ENCODE measurements around the gene SS18L1. TPM values are rescaled to one million over a fixed set of nuclear protein-coding genes. Genes with fewer than 3 reads are reported as not detected.

The SS18L1 gene
- total and polyA plus RNA-seq, 7 donors = 4.9 to 11.7 (median 9.5) TPM

- intact Hi-C loops (cut with DNase I) = loop anchor here (5.0 kb wide), 1 partner anchor 146 kb away; no protein-coding TSS in a partner anchor
- WGBS, 2 donors = 96 to 98% methylated on average over 22 of the region's 22 CpGs
- Histone ChIP-seq H3K9me3 (no peaks in the 10 kb centered on the region), H3K36me3 (peaks cover 5 to 42% (median 11%) of the 10 kb centered on the region in 4 donors), H3K27me3 (no peaks in the 10 kb centered on the region), H3K27ac (no peak overlapping the region), H3K4me3 (no peak overlapping the region), H3K4me1 (peaks cover 0 to 12% (median 12%) of the 10 kb centered on the region in 4 donors)
- DNase-seq = no peak
- no peak for TF ChIP-seq EP300 (IDR thresholded peaks at IDR 0.05)
- TF ChIP-seq CTCF (IDR thresholded peaks at IDR 0.05) = no peak
- TF ChIP-seq POLR2A (IDR thresholded peaks at IDR 0.05) = no peak
- no peak for TF ChIP-seq POLR2AphosphoS5 (IDR thresholded peaks at IDR 0.05)
Observed at GRCh38 chr20:62158541-62158940, 15.0 kb downstream of the SS18L1 start.

GRCh38 chr20:62159052-62159451, 15.5 kb downstream of the SS18L1 start:
- Histone ChIP-seq H3K4me1 (peaks cover 0 to 12% (median 12%) of the 10 kb centered on the region in 4 donors), H3K36me3 (peaks cover 5 to 47% (median 14%) of the 10 kb centered on the region in 4 donors), H3K9me3 (no peaks in the 10 kb centered on the region), H3K27me3 (no peaks in the 10 kb centered on the region), H3K27ac (no peak overlapping the region), H3K4me3 (no peak overlapping the region)
- no peak for TF ChIP-seq CTCF (IDR thresholded peaks at IDR 0.05)
- TF ChIP-seq POLR2A (IDR thresholded peaks at IDR 0.05) = no peak
- TF ChIP-seq EP300 (IDR thresholded peaks at IDR 0.05) = no peak
- TF ChIP-seq POLR2AphosphoS5 (IDR thresholded peaks at IDR 0.05) = no peak
- WGBS, 2 donors = 91 to 96% methylated on average over 11 of the region's 11 CpGs
- no peak for DNase-seq
- intact Hi-C loops (cut with DNase I) = loop anchor here (5.0 kb wide), 1 partner anchor 147 kb away; no protein-coding TSS in a partner anchor

- WGBS, 2 donors = 82 to 86% methylated on average over 14 of the region's 14 CpGs
- Histone ChIP-seq H3K4me3 (no peak overlapping the region), H3K27me3 (no peaks in the 10 kb centered on the region), H3K36me3 (peaks cover 5 to 50% (median 20%) of the 10 kb centered on the region in 4 donors), H3K27ac (no peak overlapping the region), H3K9me3 (no peaks in the 10 kb centered on the region), H3K4me1 (peaks cover 0 to 12% (median 12%) of the 10 kb centered on the region in 4 donors)
- TF ChIP-seq CTCF (IDR thresholded peaks at IDR 0.05) (no peak), POLR2AphosphoS5 (IDR thresholded peaks at IDR 0.05) (no peak), EP300 (IDR thresholded peaks at IDR 0.05) (no peak), POLR2A (IDR thresholded peaks at IDR 0.05) (no peak)
- DNase-seq = no peak
- intact Hi-C loops (cut with DNase I) = loop anchor here (5.0 kb wide), 1 partner anchor 148 kb away; no protein-coding TSS in a partner anchor
Observed at GRCh38 chr20:62159839-62160238, 16.3 kb downstream of the SS18L1 start.

GRCh38 chr20:62160253-62160652, 16.7 kb downstream of the SS18L1 start:
- H3K4me3 ChIP-seq = no peak overlapping the region
- peaks cover 0 to 12% (median 12%) of the 10 kb centered on the region in 4 donors for H3K4me1 ChIP-seq
- DNase-seq = no peak
- H3K27ac ChIP-seq = no peak overlapping the region
- H3K9me3 ChIP-seq = no peaks in the 10 kb centered on the region
- intact Hi-C loops (cut with DNase I) = no loop called here
- H3K27me3 ChIP-seq = no peaks in the 10 kb centered on the region
- peaks cover 5 to 53% (median 22%) of the 10 kb centered on the region in 4 donors for H3K36me3 ChIP-seq
- TF ChIP-seq POLR2AphosphoS5 (IDR thresholded peaks at IDR 0.05) (no peak), EP300 (IDR thresholded peaks at IDR 0.05) (no peak), POLR2A (IDR thresholded peaks at IDR 0.05) (no peak), CTCF (IDR thresholded peaks at IDR 0.05) (no peak)
- WGBS, 2 donors = 96 to 97% methylated on average over 9 of the region's 9 CpGs

GRCh38 chr20:62160876-62161275, 17.3 kb downstream of the SS18L1 start:
- intact Hi-C loops (cut with DNase I) = no loop called here
- Histone ChIP-seq H3K36me3 (peaks cover 5 to 55% (median 26%) of the 10 kb centered on the region in 4 donors), H3K4me3 (no peak overlapping the region), H3K27me3 (no peaks in the 10 kb centered on the region), H3K27ac (no peak overlapping the region), H3K4me1 (peaks cover 0 to 12% (median 12%) of the 10 kb centered on the region in 4 donors), H3K9me3 (no peaks in the 10 kb centered on the region)
- WGBS, 2 donors = 90 to 96% methylated on average over 17 of the region's 17 CpGs
- no peak for DNase-seq
- TF ChIP-seq CTCF (IDR thresholded peaks at IDR 0.05) (no peak), POLR2AphosphoS5 (IDR thresholded peaks at IDR 0.05) (no peak), POLR2A (IDR thresholded peaks at IDR 0.05) (no peak), EP300 (IDR thresholded peaks at IDR 0.05) (no peak)
